Endometrial microvascular endothelial cells (primary cell): ENCODE results near the gene HILPDA. TPM values are rescaled to one million over a fixed set of nuclear protein-coding genes. Genes with fewer than 3 reads are reported as not detected.

Experiments
- in situ Hi-C: cut with HindIII; loops from 2 replicates; pipeline ENCODE4 v1.10.0; 2017; ENCODE audit warnings: low sequenced_read_pairs, low pct_unique_long_range_greater_than_20kb; ENCODE audit errors: inconsistent ontology term
- total RNA-seq: library from RNA; depleted of rRNA; stranded (reverse); fragments of >200 nt; gene quantifications from one replicate; pipeline ENCODE4 v1.2.3, GENCODE V29; 2015; ENCODE audit errors: inconsistent ontology term

HILPDA gene
- total RNA-seq, 1 donor from 2014 or later = 16.1 TPM

DNA sequence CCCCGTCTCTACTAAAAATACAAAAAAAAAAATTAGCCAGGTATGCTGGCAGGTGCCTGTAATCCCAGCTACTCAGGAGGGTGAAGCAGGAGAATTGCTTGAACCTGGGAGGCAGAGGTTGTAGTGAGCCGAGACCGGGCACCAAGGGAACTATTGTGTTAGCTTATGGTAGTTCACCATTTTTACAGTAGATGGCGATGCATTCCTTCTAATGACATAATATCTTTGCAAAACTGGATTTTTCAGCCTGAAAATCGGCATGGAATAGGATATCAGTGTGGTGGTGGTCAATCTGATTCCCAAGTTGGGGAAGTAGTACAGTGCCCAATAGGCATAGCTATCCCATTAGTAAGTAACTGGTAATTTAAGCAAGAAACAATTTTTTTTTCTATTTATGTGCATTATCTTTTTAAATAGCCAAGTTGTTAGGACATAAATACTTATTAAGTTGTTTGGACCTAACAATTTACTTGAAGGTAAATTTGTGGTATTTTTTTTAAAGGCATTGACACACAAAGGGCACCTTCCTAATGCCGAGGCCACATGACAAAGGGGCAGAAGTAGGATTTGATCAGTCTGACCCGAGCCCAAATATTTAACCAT is 28.3 kb upstream of the HILPDA start:
- in situ Hi-C loops = no loop called here

DNA sequence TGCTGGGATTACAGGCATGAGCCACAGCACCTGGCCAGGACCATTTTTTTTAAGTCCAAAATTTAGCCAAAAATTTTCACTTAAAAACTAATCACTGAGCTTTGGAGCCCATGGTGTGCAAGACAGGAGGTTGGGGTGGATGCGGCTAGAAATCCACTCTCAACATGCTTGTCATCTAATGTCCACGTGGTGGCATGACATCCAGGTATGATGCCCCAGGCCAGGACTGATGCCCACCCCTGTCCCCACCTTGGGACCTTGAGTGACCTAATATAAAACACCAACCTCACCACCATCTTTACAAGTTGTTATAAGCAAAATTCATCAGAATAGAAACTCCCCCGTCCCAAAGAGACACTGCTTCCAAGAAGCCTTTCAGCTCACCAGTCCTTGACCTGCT is 25.5 kb upstream of the HILPDA start:
- in situ Hi-C loops = no loop called here

DNA sequence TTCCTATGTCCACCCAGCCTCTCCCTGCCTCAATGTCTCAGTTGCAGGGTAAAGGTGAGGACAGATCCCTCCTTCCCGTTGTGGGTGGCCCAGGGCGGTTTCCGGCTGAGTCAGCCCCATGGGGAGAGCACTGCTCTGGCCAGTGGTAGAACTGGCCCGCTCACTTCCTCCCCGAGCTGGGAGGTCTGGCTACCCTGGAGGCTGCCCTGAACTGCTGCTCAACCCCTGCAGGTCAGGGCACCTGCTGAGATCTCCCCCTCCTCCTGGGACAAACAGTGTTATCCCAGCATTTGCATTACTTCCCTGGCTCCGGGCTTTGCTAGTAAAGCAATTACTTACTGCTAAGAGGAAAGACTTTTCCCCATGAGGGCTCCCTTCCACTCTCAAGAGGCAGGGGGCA is 24.5 kb upstream of the HILPDA start:
- in situ Hi-C loops = no loop called here

DNA sequence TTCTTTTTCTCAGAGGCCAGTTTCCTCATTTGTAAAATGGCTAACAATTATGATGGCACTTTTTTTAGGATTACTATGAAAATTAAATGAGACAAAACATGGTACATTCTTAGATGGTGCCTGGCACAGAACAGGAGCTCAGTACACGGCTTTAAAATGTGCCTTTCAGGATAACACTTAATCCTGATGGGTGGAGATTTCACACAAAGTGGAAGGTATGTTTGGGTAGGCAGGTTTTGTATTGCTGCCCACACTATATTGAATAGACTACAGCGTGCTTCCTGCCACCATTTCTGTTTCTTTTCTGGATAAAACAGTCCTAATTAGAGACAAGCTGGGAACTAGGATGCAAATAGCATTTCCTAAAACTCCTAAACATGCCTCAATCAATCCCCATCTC is 23.9 kb upstream of the HILPDA start:
- in situ Hi-C loops = no loop called here

DNA sequence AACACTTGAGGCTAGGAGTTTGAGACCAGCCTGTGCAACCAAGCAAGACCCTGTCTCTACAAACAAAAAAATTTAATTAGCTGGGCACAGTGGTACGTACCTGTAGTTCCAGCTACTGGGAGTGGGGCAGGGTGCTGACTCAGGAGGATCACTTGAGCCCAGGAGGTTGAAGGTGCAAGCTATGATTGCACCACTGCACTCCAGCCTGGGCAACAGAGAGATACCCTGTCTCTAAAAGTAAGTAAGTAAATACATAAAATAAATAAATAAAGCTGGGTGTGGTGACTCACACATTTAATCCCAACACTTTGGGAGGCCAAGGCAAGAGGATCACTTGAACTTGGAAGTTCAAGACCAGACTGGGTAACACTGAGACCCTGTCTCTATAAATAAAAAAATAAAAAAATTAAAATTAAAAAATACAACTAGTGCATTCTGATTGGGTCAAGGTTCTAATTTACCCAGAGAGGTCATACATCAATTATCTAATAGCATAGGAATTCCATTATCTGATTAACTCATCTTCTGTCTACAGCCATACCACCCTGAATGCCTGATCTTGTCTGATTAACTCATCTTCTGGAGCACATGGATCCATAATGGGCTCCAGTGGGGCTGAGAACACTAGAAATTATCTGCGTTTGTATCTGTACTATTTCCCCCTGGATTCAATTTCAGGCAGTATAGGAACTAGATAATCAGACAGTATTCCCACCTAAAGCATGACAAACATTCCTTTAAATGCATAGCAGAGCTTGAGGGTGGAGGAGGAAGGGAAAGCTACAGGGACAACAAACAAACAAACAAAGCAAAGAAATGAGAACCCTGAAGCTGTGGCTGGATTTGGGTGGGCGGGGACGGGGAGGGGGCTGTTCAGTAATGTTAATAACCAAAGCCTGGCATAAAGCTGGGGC is 21.0 kb upstream of the HILPDA start:
- in situ Hi-C loops = no loop called here

DNA sequence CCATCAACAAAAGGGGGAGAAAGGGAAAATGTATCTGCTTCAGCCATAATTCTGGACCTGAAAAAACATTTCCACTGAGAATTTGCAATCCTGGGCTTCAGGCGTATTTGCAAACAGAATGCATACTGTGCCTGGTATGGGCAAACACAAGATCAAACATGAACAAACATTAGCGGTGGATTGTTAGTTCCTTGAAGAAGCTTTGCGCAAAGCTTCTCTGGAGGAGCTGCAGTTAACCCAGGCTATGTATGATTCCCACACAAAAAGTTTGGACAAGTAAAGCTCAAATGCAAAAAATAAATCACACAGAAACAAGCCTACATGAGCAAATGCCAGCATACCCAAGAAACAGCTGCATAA is 20.4 kb upstream of the HILPDA start:
- in situ Hi-C loops = no loop called here

DNA sequence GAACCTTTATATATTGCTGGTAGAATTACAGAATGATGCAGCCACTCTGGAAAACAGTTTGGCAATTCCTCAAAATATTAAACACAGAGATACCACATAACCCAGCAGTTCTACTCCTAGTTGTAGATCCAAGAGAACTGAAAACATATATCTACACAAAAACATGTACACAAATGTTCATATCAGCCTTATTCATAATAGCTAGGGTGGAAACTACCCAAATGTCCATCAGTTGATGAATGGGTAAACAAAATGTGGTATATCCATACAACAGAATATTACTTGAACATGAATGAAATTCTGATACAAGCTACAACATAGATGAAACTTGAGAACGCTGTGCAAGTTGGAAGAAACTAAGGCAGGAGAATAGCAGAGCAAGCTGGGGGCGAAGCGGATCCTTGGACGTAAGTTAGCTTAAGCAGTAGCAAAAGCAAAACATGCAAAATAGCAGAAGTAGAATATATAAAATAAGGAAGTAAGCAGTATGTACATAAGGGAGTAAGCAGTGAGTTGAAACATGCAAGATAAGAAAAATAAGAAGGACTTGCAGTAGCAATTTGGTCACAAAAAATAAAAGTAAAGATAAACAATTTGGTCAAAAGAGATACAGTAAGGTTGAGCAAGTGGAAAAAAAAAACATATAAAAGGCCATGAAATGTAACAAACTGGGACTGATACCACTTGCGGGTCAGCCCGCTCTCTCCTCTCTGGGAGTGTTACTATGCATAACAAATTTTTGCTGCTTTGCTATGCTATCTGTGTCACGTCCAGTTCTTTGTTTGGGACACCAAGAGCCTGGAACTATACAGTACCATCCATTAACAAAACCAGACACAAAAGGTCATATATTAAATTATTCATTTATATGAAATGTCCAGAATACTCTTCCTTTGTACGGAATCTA is 18.0 kb upstream of the HILPDA start:
- in situ Hi-C loops = no loop called here

DNA sequence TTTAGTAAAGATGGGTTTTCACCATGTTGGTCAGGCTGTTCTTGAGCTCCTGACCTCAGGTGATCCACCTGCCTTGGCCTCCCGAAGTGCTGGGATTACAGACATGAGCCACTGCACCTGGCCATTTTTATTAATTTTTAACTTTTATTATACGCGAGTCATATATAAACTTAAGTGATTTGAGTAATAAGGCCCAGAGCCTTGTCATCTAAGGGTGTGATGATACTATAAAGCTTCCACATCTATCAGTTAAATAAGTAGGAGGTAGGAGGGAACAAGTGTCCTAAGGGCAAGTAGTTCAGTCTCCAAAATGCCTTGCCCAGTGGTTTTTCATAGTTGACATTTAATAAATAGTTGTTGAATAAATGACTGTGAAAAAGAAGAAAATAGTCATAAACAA is 13.3 kb upstream of the HILPDA start:
- in situ Hi-C loops = no loop called here

DNA sequence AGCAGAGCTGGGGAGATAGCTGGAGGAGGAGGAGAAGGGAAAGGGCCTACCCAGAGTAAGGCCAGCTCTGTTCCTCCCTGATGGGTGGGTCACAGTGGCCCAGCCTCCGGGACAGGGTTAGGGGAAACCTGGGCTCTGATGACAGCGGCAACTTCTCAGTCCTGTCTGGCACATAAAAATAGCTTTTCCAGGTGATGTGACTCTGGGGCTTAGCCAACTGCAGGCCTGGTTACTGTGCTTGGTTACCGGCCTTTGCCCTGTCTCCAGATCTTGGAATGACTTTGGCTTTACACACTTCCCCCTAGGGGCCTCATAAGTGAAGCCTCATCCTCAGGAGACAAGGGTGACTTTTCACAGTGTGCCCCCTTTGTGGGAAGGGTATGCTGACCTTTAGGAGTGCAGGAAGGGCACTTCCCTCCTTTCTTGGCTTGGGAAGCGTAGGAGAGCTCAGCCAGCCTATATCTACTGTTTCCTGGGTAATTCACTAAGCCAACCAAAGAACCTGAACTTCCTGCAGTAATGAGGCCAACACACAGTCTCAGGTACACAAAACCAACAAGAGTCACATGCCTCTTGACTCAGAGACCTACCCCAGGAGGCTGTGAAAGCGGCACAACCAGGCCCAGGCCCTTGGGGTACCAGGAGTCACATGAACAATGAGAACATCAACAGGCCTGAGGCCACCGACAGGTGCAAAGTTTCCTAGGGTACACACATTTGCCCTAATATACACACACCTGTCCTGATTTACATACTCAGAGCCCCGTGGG is 11.7 kb upstream of the HILPDA start:
- in situ Hi-C loops = no loop called here

DNA sequence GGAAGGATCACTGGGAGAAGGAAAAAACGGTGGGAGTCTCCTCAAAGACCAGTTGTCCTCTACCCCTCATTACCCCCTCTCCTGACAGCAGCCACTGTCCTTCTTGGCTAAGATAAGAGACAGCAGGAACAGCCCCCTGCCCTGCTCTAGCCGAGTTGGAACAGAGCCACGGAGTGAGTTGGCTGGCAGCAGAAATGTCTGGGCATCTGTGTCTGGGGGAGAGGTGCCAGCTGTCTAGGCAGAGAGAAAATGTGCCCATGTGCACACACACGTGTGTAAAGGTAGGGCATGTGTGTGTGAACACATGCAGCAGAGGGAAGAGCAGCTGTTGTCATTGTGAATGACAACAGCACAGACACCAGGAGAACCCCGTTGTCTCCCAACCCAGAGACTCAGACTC is 9.4 kb upstream of the HILPDA start:
- in situ Hi-C loops = no loop called here

DNA sequence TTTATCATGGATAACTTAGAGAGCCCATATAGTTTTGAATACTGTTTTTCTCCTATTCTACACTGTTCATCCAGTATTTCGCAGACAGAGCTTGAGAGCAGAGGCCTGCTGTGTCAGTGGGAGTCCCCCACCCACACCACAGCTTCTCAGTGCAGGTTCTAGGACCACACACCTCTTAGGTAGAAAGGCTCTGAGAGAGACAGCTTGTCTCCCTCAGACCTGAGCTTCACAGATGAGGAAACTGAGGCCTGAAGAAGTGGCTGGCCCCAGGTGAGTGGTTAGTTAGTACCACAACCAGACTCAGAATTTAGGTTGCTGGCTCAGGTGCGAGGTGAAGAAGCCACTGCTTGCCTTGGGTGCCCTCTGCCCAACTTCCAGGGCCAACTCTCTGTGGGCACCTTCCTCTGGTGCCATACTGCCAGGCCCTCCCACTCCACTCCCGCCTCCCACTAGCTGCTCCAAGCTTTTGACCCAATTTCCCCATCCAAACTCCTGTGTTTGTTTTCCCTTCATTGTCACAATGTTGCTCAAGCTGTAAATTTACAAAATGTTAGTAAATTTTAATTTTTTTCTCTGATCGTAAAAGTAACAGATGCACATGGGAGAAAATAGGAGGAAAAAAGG is 7.6 kb upstream of the HILPDA start:
- in situ Hi-C loops = no loop called here

DNA sequence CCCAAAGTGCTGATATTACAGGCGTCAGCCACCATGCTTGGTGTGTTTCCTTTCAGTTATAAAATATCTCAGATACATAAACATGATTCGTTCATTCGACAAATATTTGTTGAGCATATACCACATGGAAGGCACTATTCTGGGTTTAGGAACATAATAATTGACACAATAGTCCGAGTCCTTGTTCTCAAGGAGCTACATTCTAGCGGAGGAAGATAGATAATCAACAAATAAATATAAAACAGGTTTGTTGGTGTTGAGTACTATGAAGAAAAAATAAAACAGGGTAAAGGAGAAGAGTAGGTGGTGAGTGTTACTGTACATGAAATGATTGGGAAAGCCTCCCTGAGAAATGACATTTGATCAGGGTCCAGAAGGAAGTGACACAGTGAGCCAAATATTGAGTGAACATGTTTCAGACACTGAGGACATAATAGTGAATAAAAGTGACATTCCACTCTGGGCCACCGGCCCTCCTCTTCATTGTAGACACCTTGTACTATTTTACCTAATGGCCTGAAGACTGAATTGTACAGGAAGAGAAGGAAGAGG is 6.9 kb upstream of the HILPDA start:
- in situ Hi-C loops = no loop called here

DNA sequence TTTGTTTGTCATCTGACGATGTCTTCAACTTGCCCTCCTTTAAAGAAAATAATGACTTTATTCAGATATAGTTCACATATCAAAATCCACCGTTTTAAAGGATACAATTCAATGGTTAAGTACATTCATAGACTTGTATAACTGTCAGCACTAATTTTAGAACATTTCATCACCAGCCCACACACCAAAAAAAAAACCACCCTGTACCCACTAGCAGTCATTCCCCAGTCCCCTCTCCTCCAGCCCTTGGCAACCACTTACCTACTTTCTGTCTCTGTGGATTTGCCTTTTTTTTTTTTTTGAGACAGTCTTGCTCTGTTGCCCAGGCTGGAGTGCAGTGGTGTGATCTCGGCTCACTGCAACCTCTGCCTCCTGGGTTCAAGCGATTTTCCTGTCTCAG is 5.3 kb upstream of the HILPDA start:
- in situ Hi-C loops = no loop called here

DNA sequence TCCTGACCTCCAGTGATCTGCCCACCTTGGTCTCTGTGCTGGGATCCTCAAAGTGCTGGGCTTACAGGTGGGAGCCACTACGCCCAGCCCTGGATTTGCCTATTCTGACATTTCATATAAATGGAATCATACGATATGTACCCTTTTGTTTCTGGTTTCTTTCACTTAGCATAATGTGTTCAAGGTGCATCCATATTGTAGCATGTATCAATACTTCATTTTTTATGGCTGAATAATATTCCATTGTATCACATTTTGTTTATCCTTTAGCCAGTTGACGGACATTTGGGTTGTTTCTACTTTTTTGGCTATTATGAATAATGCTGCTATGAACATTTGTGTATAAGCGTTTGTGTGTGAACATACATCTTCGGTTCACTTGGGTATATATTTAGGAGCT is 4.8 kb upstream of the HILPDA start:
- in situ Hi-C loops = no loop called here

DNA sequence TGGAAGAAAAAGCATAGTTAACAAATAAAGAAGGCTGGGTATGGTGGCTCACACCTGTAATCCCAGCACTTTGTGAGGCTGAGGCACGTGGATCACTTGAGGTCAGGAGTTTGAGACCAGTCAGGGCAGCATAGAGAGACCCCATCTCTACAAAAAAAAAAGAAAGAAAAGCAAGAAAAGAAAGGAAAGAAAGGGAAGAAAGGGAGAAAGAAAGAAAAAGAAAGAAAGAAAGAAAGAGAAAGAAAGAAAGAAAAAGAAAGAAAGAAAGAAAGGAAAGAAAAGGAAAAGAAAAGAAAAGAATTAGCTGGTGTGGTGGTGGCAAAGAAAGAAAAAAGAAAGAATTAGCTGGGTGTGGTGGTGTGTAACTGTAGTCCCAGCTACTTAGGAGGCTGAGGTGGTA is 3.1 kb upstream of the HILPDA start:
- in situ Hi-C loops = no loop called here

DNA sequence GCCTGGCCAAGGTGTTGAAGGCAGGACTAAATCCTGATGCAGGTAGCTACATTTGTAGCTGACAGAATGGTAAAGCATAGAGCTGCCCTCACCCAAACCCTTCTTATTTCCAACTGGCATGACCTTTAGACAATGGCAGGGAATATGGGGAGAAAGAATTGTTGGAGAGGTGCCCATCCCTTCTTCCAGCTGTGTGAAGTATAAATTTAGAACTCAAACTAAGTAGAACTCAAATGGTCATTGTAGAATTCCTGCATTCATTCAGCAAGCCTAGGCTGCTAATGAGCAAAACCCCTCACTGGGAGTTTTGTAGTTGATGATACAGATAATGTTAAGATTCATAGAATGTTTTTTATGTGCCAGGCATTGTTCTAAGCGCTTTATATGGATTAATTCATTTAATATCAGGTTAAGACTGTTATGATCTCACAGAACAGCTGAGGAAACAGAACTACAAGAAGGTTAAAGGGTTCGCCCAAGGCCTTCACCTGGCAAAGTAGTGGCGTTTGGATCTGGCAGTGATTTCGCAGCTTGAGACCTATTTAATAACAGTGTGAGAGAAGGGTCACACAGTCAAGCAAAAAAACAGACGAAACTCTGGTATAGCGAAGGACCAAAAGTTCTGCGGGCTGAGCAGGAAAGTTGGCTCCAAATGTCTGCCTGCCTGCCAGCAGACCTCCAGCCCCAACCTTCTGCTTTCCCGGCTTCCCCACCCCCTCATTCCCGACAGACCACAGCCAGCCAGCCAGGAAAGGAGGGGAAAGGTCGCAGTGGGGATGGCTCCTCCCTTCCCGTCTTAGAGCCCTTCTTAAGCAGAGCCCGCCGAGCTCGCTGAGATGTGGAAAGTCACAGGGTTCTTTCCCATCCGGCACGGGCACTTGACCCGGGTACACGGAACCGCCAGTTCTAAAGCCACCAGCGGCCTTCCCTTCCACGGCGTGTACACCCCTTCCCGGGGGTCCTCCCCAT is 1.6 kb upstream of the HILPDA start:
- in situ Hi-C loops = no loop called here

DNA sequence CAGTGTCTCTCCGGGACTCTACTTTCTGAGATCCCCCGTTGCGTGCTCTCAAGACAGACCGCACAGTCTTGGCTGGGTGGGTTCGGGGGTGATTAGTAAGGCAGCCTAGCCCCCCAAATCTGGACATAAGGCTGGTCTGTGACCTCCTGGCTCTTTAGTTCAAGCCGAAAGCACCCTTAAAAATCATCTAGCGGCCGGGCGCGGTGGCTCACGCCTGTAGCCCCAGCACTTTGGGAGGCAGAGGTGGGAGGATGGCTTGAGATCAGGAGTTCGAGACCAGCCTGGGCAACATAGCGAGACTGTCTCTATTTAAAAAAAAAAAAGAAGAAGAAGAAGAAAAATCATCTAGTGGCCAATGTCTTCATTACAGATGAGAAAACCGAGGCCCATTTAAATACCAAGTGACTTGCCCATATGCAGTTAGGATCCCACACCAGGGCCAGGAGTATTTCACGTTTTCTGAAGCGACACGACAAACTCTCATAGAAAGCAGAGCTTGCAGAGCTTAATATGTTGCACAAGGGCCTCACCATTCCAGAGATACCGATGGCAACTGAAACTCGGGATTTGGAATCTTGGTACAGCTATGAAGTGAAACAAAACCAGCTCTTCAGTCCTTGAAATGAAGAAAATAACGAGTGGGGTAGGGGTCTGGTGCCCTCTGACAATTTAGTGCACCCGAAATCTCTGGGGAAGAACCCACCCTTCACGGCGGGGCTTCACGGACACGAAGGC is 703 bp upstream of the HILPDA start:
- in situ Hi-C loops = no loop called here
